ENCODE results near the gene TXNRD3.
A peak's percentile ranks its signal among the peaks of the same experiment; 100 is the strongest.

TXNRD3 gene

GRCh38 chr3:126654571-126655383 lies at the start of gene TXNRD3:
Gene TXNRD3 (minus strand): TSS chr3:126655124.
- DNase-seq (ENCODE audit: low spot score) = peak; percentile 9

DNA sequence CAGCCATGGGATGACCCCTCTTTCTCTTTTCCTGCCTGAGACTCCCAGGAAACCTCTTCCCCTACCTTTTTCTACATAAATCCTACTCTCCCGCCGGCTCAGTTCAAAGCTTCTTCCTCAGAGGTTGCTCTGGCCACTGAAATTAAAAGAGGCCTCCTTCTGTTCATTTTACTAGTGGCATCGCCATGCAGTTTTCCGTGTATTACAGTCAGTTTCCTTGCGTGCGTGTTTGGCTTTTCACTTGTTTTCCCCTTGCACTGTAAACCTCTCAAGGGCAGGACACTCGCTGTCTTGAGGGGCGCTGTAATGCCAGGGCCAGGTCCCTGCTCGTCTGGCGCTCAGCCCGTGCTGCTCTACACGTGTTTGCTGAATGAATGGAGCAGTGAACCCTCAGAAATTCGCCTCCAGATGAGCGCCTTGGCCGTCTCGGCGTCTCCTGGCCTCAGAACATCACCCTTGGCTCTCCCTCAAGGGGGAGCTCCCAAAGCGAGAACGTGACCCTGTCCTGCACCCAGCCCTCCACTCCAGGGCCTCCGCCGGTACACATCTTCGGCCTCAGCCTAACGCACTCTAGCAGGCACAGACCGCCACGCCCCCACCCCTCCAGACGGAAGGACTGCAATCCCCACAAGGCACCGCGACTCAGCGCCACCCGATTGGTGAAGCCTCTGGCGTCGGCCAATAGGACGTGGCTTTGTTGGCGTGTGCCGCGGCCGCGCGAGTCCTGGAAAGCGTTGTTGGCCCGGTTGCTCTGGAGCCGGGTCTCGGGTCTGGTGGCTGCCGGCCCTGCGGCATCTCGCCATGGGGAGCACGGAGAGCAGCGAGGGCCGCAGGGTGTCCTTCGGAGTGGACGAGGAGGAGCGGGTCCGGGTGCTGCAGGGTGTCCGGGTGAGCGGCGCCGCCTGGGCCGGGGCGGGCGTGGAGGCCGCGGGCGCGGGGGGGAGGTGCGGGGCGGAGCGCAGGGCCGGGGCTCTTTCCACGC lies 48.9 kb upstream of the TXNRD3 start, which contains the start of gene CHCHD6:
Gene CHCHD6, plus strand, starts transcription at position 729 of the 982 bp plus-strand sequence. Its CDS starts 73 bp downstream, at position 802.
- peak; percentile 84 for DNase-seq (ENCODE audit: low spot score)

DNA sequence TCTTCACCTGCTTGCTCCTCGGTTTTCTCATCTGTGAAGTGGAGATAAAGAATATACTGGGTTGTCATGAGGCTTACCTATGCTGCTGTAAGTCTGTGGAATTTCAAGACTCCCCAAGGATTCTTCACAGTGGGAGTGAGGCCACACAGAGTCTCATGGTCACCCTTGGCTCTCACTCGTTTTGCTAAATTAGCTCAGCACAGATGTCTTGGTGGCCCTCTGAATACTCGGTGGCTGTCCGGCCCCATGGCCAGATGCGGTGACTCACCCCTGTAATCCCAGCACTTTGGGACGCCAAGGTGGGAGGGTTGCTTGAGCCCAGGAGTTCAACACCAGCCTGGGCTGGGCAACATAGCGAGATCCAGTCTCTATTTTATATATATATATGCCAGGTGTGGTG lies 44.1 kb upstream of the TXNRD3 start:
- DNase-seq (ENCODE audit: low spot score) = no peak

DNA sequence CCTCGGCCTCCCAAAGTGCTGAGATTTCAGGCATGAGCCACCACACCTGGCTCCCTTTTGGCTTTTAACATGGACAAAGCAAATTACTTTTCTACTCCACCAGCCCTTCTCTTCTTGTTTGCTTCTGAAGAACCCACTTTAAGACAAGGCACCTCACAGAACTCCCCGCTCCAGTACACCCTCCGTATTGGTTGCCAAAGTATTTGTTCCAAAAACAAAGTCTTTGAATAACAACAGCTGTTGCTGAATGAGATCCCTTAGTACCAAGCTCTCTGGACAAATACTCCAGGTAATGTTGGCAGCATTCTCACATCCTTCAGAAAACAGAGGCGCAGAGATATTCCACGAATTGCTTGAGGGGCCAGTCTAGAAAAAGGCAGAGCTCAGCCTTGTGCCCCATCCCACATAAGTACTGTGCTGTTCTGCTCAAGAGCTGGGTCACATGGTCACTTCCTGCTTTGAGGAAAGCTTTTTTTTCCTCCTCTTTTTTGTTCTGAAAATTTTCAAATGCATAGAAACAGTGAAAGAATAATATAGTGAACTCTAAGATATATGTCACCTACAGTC lies 41.9 kb upstream of the TXNRD3 start:
- DNase-seq (ENCODE audit: low spot score) = no peak

DNA sequence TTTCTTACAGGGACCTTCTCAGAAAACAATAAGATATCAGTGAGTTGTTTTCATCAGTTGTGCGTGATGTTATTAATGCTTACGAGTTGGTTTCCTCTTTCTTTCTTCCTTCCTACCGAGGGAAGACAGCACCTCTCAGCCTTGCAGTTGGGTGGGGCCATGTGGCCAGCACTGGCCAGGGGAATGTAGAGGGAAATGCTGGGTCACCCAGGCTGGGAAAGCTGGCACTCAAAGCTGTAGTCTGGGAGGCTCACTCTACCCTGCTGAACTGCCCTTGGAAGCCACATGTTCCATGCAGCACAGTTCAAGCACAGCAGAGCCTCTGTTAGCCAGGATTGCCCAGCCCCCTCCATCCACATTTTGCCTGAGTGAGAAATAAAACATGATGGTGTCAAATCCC lies 39.0 kb upstream of the TXNRD3 start:
- no peak for DNase-seq (ENCODE audit: low spot score)

DNA sequence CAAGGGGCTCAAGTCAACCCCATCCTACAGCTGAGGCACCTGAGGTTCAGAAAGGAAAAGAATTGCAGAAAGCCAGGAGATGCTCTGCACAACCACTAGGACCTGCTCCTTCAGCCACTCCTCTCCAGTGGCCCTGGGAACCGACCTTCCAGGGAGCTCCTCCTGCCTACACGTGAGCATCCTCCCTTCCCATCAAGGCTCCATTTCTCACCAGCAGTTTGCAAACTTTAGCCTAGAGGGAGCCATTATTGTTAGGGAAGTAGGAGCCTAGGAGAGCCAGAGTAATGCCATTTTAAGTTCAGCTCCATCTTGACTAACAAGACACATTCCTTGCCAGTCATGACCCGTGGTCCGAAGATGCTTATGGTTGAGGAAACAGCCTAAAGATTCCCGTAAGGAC lies 37.9 kb upstream of the TXNRD3 start:
- DNase-seq (ENCODE audit: low spot score) = no peak

- no peak for DNase-seq (ENCODE audit: low spot score)
Measured at GRCh38 chr3:126691765-126692164, 36.8 kb upstream of the TXNRD3 start.

DNA sequence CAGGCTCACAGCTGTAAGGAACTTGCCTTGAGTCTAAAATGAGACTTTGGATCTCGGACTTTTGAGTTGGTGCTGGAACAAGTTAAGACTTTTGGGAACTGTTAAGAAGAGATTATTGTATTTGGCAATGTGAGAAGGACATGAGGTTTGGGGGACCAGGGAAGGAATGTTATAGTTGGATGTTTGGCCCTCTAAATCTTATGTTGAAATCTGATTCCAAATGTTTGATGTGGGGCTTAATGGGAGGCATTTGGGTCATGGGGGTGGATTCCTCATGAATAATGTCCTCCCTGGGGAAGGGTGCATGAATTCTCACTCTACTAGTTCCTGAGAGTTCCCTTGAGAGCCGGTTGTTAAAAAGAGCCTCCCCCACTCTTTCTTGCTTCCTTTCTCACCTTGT lies 30.6 kb upstream of the TXNRD3 start:
- DNase-seq (ENCODE audit: low spot score) = no peak

- no peak for DNase-seq (ENCODE audit: low spot score)
Measured at GRCh38 chr3:126685021-126685420, 30.1 kb upstream of the TXNRD3 start.

GRCh38 chr3:126684218-126684751 lies 29.4 kb upstream of the TXNRD3 start:
- DNase-seq (ENCODE audit: low spot score) = no peak

DNA sequence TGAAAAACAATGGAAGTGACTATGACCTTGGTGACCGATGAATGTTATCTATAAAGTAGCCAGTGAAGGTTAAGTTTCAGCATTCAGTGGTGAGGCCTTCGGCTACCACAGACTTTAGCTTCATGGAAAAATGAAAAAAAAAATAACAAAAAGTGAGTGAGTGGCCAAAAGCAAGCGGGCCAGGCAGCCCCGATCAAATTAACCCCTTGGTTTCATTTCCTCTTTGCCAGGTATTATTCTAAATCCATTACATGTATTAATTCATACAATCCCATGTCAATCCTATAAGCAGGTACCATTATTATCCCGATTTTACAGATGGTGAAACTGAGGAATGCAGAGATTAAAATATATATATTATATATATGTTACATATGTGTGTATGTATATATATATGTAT lies 28.1 kb upstream of the TXNRD3 start:
- DNase-seq (ENCODE audit: low spot score) = no peak

DNA sequence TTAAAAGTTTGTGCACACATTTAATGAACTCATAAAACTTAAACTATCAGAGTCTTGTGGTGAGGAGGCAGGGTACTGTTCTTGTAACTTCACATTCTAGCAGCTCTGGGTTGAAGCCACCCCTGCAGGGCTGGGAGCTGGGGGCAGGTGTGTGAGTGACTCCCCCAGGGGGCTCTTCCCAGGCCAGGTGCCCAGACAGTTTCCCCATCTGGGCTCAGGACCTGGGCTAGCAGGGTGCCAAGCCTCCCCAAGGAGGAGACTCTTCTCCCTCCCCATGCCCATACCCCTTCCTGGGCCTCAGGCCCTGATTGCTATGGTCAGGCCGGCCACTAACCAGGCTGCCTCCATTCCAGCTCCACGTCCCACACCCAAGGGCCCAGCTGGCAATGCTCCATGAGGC lies 27.1 kb upstream of the TXNRD3 start:
- no peak for DNase-seq (ENCODE audit: low spot score)

DNA sequence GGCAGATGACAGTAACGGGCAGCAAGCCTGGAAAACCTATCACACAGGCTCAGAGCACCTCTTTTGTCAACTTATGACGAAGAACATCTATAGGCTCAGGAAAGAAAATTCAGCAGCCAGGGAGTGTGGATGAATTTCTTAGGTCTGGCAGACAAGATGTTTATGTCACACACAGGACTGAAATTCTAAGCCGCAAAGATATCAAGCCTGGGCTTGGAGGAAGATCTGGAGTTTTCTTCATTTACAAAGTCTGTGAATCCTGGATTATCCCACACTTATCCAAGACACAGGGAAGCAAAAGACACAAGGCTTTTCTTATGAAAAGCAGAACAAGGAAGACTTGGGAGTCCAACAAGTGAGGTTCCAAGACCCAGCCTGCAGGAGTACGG lies 25.7 kb upstream of the TXNRD3 start:
- DNase-seq (ENCODE audit: low spot score) = no peak

GRCh38 chr3:126679831-126680666 lies 25.1 kb upstream of the TXNRD3 start:
- DNase-seq (ENCODE audit: low spot score) = no peak

DNA sequence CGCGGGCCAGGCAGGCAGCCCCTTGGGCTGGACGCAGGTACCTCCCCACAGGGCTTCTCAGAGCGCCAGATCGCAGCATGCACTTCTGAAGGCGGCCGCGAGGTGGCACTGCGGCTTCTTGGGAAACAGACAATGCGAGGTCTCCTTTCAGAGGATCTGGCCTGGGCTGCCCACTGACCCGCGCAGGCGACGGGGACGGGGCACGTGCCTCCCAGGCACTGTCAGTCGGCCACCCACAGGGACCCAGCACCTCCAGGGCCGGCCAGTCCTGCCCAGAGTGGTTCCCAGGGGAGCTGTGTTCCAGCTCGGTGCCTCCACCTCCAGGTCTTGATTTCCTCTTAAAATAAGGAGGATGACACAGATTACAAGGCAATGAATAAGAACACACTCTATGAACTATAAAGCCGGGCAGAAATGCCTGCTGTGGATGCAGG lies 24.4 kb upstream of the TXNRD3 start:
- DNase-seq (ENCODE audit: low spot score) = peak; percentile 56

DNA sequence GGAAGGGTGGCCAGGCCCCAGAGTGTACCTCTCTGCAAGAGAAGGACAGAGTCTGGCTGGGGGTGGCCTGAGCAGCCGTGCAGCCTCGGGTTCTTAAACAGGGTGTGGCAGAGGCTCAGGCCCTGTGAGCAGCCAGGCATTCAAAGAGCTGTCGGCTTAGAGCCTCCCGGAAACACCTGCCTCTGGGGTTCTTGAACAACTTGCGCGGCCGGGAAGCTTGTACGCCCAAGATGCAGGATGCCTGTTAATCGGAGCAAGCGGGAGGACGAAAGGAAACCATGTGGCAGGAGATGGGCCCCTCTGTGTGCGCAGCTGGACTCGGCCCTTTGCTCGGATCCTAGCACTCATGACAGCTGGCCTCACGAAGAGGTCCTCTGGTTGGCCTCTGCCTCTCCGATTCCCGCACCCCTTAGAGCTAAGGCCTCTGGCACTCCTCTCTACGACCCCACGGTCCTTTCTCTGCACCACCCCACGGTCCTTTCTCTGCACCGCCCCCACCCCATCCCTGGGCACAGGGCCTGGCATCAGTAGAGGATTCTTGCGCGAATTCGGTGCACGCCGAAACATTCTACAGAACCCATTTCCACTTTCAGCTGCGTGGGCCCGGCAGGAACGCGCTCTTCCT lies 23.9 kb upstream of the TXNRD3 start:
- DNase-seq (ENCODE audit: low spot score) = no peak

DNA sequence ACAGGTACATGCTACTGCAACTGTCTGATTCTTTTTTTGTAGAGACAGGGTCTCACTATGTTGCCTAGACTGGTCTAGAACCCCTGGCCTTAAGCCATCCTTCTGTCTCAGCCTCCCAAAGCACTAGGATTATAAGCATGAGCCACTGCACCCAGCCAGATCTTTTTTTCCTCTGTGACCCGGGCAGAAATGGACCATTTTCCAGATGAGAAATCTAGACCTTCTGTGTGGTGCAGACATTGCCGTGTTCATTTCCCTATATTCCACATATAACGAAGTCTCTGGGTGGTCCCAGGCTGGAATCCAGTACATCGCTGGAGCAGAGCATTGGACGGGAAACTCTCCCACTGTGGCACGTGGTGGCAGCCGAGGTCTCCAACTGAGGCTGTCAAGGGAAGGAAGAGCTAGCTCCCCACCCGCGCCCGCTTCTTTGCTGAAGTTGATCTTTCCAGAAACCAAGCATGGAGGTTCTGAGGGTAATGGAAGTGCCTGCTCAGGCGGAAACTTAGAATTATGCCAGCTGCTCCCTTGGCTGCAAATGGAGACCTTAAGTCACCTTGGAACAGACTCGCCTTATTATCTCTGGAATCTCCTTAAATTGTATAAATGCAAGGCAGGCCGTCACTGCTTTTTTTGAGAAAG lies 23.1 kb upstream of the TXNRD3 start:
- DNase-seq (ENCODE audit: low spot score) = no peak

DNA sequence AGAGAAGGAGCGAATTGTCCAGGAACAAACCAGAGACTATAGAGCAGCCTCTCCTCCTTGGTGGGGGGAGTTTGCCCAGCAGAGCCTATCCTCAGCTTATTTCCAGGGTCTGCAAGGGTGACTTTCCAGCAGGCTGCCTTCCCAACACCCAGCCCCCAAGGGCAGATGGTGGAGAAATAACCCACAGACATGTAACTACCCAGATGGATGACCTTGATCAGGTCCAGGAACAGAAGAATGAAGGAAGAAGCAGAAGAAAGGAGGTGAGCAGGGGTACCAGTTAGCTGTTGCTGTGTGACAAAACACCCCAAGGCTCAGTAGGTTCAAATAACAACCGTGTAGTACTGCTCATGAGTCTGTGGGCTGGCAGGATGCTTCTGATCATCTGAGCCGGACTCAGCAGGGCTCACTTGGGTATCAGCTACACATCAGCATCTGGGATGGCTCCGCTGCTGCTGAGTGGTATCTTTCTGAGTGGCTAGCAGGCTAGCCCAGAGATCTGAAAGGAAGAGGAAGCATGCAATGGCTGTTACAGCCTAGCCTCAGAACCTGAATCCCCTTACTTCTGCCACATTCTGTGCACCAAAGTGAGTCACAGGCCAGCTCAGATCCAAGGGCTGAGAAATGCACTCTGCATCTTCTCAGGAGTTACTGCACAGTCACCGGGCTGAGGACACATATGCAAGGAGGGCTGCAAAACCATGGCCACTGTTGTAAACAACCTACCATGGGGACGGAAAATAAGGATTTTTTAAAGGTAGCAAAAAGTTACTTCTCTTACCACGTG lies 22.2 kb upstream of the TXNRD3 start:
- no peak for DNase-seq (ENCODE audit: low spot score)

- DNase-seq (ENCODE audit: low spot score) = no peak
Measured at GRCh38 chr3:126672741-126673140, 17.8 kb upstream of the TXNRD3 start.

GRCh38 chr3:126672340-126672739 lies 17.4 kb upstream of the TXNRD3 start:
- DNase-seq (ENCODE audit: low spot score) = no peak

Measured in hematopoietic multipotent progenitor cell treated with erythropoietin and hydrocortisone succinate and interleukin-3 and kit ligand, for 15 days (in vitro differentiated cells).